Mucosa of descending colon (tissue), 3 donors: Measurements from ENCODE around the gene CEP72. TPM values are rescaled to one million over a fixed set of nuclear protein-coding genes. Genes with fewer than 3 reads are reported as not detected.

Source experiments
- ATAC-seq: fragments of 200-7000 bp; cut with Tn5 transposase; one replicate; pipeline ENCODE4 v1.9.1; 2020; ENCODE audit warnings: mild to moderate bottlenecking, moderate library complexity
- DNase-seq, 3 donors: peaks; one replicate each; pipeline ENCODE4 v3.0.0-alpha.2; 2020
- H3K36me3 ChIP-seq: fragments of 200-600 bp; one replicate; pipeline ENCODE4 v1.8.0; 2021; ENCODE audit warnings: low read depth, mild to moderate bottlenecking
- H3K4me1 ChIP-seq: fragments of 200-600 bp; one replicate; pipeline ENCODE4 v1.8.0; 2021; ENCODE audit warnings: low read depth, mild to moderate bottlenecking
- H3K4me3 ChIP-seq: fragments of 200-600 bp; one replicate; pipeline ENCODE4 v1.8.0; 2021; ENCODE audit warnings: mild to moderate bottlenecking
- H3K9me3 ChIP-seq: fragments of 200-600 bp; one replicate; pipeline ENCODE4 v1.8.0; 2021; ENCODE audit warnings: mild to moderate bottlenecking
- intact Hi-C, 2 donors: fragments of 100-400 bp; cut with DNase I in 1 of 2; cut with micrococcal nuclease in 1 of 2; formaldehyde crosslinking; loops; one replicate each; pipeline versions ENCODE4 v1.11.0 to v1.11.1; 2022; cut with DNase I, micrococcal nuclease
- total RNA-seq, 3 donors: library from RNA; stranded (reverse); fragmentation: NEBNext Ultra II Directional in 2 of 3; extraction: Animal tissue kit (Norgen Biotek cat#: 25700) in 2 of 3; gene quantifications; one replicate each; pipeline versions ENCODE4 v1.2.1 to v1.2.4, GENCODE V29; 2021 to 2023
- TF ChIP-seq, protein P1 (sequence below): fragments of 200-600 bp; IDR thresholded peaks from one replicate; pipeline ENCODE4 v1.8.0; 2022; ENCODE audit warnings: antibody characterized with exemption, mild to moderate bottlenecking
- donor health status: DM: no; HTN: no; CAD: no; lungs with moderate emphysema.
- donor health status: DM: no; HTN: no; CAD: no.
- donor health status: DM: no; HTN: yes; CAD: no.

CEP72 gene
- total RNA-seq, 3 donors from 2014 or later = 7.3 to 9.7 (median 8.8) TPM

GRCh38 chr5:618450-618849, 6.3 kb downstream of the CEP72 start:
- DNase-seq (peak in 1 of 3 donors; percentile 22), ATAC-seq (no peak)
- TF ChIP-seq, protein P1, sequence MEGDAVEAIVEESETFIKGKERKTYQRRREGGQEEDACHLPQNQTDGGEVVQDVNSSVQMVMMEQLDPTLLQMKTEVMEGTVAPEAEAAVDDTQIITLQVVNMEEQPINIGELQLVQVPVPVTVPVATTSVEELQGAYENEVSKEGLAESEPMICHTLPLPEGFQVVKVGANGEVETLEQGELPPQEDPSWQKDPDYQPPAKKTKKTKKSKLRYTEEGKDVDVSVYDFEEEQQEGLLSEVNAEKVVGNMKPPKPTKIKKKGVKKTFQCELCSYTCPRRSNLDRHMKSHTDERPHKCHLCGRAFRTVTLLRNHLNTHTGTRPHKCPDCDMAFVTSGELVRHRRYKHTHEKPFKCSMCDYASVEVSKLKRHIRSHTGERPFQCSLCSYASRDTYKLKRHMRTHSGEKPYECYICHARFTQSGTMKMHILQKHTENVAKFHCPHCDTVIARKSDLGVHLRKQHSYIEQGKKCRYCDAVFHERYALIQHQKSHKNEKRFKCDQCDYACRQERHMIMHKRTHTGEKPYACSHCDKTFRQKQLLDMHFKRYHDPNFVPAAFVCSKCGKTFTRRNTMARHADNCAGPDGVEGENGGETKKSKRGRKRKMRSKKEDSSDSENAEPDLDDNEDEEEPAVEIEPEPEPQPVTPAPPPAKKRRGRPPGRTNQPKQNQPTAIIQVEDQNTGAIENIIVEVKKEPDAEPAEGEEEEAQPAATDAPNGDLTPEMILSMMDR = no peak
- Histone ChIP-seq H3K4me1 (no peaks in the 10 kb centered on the region), H3K9me3 (no peaks in the 10 kb centered on the region), H3K36me3 (no peaks in the 10 kb centered on the region), H3K4me3 (no peak overlapping the region)
- intact Hi-C loops = no loop called here

GRCh38 chr5:619444-619843, 7.3 kb downstream of the CEP72 start:
- intact Hi-C loops = no loop called here
- Histone ChIP-seq H3K36me3 (no peaks in the 10 kb centered on the region), H3K9me3 (no peaks in the 10 kb centered on the region), H3K4me1 (no peaks in the 10 kb centered on the region), H3K4me3 (no peak overlapping the region)
- TF ChIP-seq, protein P1 = no peak
- DNase-seq = peak in 1 of 3 donors; percentile 22
- ATAC-seq = no peak

DNA sequence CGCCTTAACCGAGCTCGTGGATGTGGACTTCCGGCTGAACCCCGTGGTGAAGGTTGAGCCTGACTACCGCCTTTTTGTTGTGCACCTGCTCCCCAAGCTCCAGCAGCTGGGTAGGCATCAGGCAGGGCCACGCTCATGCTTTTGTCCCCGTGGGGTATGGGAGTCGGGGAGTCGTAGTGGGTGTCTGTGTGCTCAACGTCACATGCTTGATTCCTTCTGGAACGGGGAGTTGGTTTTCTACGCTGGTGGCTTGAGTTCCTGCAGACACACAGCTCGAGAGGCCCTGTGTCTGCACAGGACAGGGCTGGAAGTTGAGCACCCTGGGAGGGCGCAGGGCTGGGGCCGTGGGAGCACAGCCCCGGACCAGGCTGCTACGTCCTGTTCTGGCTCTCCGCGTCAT, 8.0 kb downstream of the CEP72 start:
- H3K4me1 ChIP-seq = no peaks in the 10 kb centered on the region
- intact Hi-C loops = no loop called here
- no peaks in the 10 kb centered on the region for H3K9me3 ChIP-seq
- no peaks in the 10 kb centered on the region for H3K36me3 ChIP-seq
- DNase-seq (peak in 1 of 3 donors; percentile 17), ATAC-seq (no peak)
- no peak overlapping the region for H3K4me3 ChIP-seq
- TF ChIP-seq, protein P1 = no peak

DNA sequence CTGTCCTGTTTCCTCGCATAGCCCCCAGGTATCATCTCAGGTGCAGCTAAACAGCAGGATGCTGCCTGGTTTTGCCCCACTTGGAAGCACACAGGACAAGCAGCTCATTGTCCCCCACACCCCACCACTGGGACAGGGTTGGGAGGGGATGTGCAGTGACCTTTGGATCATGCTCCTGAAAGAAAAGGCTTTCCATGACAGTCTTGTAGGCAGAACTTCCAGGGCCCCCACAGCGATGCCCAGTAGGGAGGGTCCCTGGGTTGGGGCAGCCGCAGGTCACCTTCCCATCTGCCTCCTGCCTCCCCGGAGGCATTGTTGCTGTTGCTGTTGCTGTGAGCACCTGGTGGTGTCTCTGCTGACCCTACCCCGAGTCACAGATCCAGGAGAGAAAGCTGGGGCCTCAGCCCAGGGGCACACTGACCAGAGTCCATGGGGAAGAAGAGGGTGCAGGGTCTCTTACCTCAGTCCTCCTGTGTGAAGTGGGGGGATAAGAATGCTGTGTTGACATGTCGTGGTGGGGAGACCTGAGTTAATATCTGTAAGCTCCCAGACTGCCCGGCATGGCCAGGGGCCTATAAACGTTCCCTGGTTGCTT, 8.5 kb downstream of the CEP72 start:
- no peaks in the 10 kb centered on the region for H3K36me3 ChIP-seq
- no peak for ATAC-seq
- H3K9me3 ChIP-seq = no peaks in the 10 kb centered on the region
- peak in 1 of 3 donors; percentile 17 for DNase-seq
- TF ChIP-seq, protein P1 = no peak
- intact Hi-C loops = no loop called here
- H3K4me3 ChIP-seq = no peak overlapping the region
- no peaks in the 10 kb centered on the region for H3K4me1 ChIP-seq

DNA sequence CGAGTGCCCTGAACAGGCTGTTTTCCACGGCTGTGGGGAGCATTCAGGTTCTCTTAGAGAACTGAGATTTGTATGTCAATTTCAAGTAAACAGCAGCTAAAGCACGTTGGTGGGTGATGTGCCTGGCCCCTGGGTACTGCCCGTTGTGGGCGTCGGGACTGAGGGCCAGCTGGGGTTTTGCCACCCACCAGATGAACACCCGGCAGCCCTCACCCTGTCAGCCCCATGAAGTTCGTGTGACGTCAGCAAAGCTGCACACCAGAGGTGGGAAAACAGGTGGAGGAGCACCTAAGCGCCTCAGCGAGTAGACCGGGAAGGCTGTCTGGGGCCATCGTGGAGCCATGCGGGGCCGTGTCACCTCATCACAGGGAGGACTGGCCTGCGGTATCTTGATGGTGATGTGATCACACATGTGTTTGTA, 9.2 kb downstream of the CEP72 start:
- TF ChIP-seq, protein P1 = no peak
- ATAC-seq (no peak), DNase-seq (peak in 1 of 3 donors; percentile 17)
- Histone ChIP-seq H3K4me1 (no peaks in the 10 kb centered on the region), H3K9me3 (no peaks in the 10 kb centered on the region), H3K4me3 (no peak overlapping the region), H3K36me3 (no peaks in the 10 kb centered on the region)
- intact Hi-C loops = no loop called here

DNA sequence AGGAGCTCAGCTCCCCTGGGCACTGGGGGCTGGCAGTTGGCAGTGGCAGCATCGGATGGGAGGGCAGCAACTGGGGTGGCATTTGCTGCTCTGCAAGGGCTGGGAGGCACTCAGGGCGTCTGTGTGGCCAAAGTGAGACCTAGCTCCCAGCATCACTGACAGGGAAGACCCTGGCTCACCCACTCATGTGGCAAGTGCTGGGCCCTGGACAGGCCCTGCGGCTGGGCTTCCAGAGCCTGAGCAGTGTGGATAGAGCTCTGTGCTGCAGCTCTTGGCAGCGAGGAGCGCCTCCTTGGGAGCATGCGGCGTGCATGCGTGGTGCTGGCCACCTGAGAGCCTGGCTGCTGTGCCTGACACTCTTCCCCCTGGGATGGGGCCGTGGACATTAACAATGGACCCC, 10.2 kb downstream of the CEP72 start:
- H3K4me3 ChIP-seq = no peak overlapping the region
- intact Hi-C loops = no loop called here
- DNase-seq = peak in 1 of 3 donors; percentile 27
- no peaks in the 10 kb centered on the region for H3K9me3 ChIP-seq
- TF ChIP-seq, protein P1 = no peak
- no peak for ATAC-seq
- H3K36me3 ChIP-seq = no peaks in the 10 kb centered on the region
- H3K4me1 ChIP-seq = no peaks in the 10 kb centered on the region
